ENCODE results near the gene POLG.

- TF ChIP-seq CTCF (IDR thresholded peaks at IDR 0.05; ENCODE audit: poor library complexity, severe bottlenecking) = no peak
- TF ChIP-seq REST (IDR thresholded peaks at IDR 0.05; ENCODE audit: borderline replicate concordance) = no peak
- no peak for TF ChIP-seq POLR2AphosphoS5 (IDR thresholded peaks at IDR 0.05)
- no peak for TF ChIP-seq SMC3 (conservative IDR thresholded peaks at IDR 0.05; ENCODE audit: poor library complexity)
- TF ChIP-seq RAD21 (conservative IDR thresholded peaks at IDR 0.05) = no peak
- no peak for TF ChIP-seq EP300 (conservative IDR thresholded peaks at IDR 0.05; ENCODE audit: poor library complexity, severe bottlenecking)
- TF ChIP-seq EZH2 (IDR thresholded peaks at IDR 0.05; ENCODE audit: borderline replicate concordance, insufficient read depth, low read length, poor library complexity, severe bottlenecking) = no peak
These were observed 40.7 kb upstream of the POLG start for GRCh38 chr15:89375093-89376005.

Data from neural cell (in vitro differentiated cells).